NK-92 (cell line): Measurements from ENCODE around the gene P2RX7.
"Not testable (repeated sequence)": the region's sequence is repeated elsewhere in the genome, so short reads cannot be mapped to it uniquely, and the experiment has no call there.

Experiments used
- DNase-seq: peaks from one replicate; lab custom pipeline; 2025; ENCODE audit not compliant: unreplicated experiment; lab: John Stamatoyannopoulos, UW

Gene P2RX7

DNA sequence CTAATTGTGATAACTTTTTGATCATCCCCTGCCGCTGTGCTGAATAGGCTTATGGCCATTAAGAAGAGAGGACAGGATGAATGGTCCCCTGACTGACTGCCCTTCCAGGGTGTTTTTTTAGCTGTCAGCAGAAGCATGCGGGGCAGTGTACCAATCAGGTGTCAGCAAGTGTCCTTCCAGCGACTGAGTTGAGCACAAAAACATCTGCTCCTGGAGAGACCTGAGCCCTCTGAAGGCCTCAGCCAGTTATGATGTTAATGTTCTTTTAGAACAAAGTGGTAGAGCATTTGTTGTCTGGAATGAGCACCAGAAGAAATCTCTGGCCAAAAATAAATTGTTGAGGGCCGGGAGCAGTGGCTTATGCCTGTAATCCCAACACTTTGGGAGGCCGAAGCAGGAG lies 37.5 kb downstream of the P2RX7 start:
- no peak for DNase-seq

DNA sequence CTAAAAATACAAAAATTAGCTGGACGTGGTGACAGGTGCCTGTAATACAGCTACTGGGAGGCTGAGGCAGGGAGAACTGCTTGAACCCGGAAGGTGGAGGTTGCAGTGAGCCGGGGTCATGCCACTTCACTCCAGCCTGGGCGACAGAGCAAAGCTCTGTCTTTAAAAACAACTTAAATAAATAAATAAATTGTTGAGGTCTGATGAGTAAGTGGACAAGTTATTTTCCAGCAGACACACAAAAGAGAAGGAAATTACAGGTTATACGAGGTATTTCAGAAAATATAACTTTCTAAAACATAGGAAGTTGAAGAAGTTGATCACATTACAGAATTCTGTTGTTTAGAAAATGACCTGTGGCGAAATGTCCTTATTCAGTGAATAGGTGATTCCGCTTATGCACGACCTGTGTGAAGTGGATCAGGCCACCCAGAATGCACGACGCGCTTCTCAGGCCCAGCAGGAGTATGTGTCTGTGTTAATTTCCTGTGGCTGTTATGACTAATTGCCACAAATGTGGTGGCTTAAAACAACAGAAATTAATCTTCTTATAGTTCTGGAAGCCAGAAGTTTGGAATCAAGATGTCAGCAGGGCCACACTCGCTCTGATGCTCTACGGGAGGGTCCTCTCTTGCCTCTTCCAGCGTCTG lies 38.1 kb downstream of the P2RX7 start:
- DNase-seq, result no peak

- DNase-seq, result no peak
Measured at GRCh38 chr12:121172145-121172544, 39.5 kb downstream of the P2RX7 start.

DNA sequence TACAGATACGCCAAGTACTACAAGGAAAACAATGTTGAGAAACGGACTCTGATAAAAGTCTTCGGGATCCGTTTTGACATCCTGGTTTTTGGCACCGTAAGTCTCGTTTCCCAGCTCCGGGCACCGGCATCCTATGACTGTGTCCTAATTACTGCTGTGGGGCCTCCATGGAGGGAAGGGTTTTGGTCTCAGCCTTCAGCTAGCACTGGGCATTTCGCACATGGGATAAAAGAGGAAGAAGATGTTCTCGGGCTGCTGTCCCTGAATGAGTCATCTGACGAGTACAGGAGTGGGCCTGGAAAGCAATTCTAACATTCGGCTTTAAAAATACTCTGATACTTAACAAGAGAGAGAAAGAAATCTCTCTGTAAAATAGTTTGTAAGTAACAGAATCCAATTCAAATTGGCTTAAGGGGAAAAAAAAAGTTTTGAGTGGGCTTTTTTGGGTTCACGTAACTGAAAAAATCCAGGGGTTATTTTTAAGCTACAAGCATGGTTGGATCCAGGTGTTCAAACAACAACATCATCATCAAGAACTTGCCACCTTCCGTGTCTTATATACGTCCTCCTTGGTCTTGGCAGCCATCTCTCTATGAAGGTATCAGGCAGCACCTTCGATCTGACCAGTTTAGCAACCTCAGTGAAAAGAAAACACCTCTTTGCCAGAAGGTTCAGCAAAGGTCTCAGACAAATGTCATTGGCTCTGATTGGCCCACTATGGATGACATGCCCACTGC lies 42.9 kb downstream of the P2RX7 start:
- DNase-seq, result no peak

DNA sequence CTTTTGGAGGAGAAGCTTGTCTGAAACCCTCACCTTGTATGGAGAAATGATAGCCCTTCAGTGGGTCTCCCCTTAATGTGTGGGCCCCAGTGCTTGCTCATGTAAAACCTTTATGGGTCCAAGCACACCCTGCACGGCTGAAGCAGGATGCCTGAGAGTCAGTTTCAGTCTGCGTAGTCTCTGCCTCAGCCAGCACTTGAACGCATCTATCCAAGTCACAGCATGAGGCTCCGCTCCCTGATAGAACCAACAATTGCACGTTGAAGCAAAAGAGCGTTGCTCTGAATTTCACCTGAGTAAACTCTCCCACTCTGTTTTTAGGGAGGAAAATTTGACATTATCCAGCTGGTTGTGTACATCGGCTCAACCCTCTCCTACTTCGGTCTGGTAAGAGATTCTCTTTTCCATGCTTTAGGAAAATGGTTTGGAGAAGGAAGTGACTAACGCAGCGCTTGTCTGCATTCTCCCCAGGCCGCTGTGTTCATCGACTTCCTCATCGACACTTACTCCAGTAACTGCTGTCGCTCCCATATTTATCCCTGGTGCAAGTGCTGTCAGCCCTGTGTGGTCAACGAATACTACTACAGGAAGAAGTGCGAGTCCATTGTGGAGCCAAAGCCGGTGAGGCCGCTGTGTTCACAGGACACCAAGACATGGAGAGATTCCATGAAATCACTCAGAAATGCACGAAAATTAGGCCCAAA lies 44.3 kb downstream of the P2RX7 start:
- DNase-seq, result no peak

DNA sequence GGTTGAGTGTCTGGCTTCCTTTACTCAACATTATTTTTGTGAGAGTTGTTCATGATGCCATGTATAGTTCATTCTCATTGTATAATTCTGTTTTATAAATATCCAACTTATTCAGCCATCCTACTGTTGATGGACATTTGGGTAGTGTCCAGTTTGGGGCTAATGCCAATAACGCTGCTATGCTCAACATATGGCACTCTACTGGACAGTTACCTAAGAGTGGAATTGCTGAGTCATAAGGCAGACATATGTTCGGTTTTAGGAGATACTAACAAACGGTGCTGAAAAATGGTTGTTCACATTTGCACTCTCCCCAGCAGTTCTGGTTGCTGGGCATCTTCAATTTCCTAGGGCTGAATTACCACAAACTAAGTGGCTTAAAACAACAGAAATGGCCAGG lies 48.5 kb downstream of the P2RX7 start:
- no peak for DNase-seq

GRCh38 chr12:121182222-121182893 lies 49.7 kb downstream of the P2RX7 start:
- DNase-seq, result no peak

- no peak for DNase-seq
Measured at GRCh38 chr12:121184425-121184824, 51.7 kb downstream of the P2RX7 start.

- DNase-seq, result no peak
Measured at GRCh38 chr12:121184984-121185889, 52.6 kb downstream of the P2RX7 start.

DNA sequence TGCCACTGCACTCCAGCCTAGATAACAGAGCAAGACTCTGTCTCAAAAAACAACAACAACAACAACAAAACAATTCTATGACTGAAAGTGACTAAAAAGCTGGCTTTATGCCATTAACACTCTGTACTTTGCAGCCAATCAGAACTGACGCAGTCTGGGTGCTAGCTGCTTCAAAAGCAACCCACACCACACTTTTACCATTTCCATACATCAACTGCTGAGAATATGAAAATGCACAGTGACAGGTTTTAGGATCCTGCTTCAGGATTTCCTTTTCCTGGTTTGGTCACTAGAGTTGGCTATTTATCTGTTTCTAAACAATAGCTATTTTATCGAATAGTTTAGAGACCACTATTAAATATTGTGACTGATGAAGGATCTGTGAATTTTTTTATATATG lies 54.1 kb downstream of the P2RX7 start:
- no peak for DNase-seq

- DNase-seq, result no peak
Measured at GRCh38 chr12:121187501-121187900, 54.8 kb downstream of the P2RX7 start.

DNA sequence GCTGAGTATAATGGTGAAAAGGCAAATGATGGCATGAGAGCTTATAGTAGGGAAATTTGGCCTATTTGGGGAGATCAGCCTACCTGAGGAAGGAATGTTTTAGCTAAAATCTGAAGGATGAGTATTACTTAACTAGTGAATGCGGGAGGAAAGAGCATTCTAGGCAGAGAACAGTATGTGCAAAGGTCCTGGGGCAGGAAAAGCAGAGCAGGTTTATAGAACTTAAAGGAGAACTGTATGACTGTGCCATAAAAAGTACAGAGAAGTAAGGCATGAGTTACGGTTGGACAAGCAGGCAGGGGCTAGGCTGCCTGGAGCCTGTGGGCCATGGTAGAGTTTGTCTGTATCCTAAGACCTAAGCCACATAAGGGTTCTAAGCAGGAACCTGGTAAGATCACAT lies 55.6 kb downstream of the P2RX7 start:
- no peak for DNase-seq

DNA sequence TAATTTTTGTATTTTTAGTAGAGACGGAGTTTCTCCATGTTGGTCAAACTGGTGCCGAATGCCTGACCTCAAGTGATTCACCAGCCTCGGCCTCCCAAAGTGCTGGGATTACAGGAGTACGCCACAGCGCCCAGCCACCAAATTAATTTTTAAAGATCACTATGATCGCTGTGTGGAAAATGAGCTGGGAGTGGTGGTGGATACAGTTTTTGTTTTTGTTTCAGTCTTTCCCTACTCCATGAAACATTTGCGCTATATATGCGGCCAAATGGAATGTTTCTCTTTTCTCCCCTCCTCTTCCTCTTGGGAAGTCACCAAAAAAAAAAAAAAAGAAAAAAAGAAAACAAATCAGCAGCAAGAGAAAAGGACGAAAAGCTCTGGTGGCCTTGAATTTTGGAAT lies 56.5 kb downstream of the P2RX7 start:
- DNase-seq, result no peak

- no peak for DNase-seq
Measured at GRCh38 chr12:121189619-121190155, 57.0 kb downstream of the P2RX7 start.

GRCh38 chr12:121190523-121191031 lies 57.9 kb downstream of the P2RX7 start:
- no peak for DNase-seq

DNA sequence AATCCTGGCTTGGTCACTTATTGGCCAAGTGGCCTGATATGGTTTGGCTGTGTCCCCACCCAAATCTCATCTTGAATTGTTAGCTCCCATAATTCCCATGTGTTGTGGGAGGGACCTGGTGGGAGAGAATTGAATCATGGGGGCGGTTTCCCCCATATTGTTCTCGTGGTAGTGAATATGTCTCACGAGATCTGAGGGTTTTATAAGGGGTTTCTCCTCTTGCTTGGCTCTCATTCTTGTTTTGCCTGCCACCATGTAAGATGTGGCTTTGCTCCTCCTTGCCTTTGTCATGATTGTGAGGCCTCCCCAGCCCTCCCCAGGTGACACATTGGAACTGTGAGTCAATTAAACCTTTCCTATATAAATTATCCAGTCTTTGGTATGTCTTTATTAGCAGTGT lies 58.5 kb downstream of the P2RX7 start:
- DNase-seq, result no peak

- DNase-seq, result no peak
Measured at GRCh38 chr12:121196902-121197301, 64.2 kb downstream of the P2RX7 start.

DNA sequence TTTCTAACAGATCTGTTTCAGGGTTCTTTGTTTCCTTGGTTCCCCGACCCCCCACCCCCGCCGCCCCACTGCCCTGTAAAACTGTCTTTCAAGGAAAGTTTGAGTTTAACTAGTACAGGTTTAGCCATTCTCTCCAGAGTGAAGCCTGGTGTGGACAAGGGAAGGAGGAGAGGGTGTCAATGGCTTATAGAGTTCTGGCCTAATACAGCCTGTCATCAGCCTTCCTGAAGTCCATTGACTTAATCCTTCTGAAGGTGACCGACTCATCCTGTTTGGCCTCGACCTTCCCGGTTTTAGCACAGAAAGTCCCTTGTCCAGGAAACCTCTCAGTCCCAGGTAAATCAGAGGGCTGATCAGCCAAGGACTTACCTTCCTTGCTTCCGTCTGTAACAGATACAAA lies 66.3 kb downstream of the P2RX7 start:
- DNase-seq, result no peak

DNA sequence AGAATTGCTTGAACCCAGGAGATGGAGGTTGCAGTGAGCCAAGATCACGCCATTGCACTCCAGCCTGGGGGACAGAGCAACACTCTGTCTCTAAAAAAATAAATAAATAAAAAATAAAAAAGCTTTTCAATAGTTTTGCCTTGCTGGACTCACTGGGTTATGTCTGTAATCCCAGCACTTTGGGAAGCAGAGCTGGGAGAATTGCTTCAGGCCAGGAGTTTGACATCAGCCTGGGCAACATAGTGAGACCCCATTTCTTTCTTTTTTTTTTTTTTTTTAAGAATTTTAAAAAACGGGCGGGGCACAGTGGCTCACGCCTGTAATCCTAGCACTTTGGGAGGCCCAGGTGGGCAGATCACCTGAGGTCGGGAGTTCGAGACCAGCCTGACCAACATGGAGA lies 68.5 kb downstream of the P2RX7 start:
- not testable (repeated sequence) for DNase-seq
